WTC11 (cell line): ENCODE data around the gene THRA. TPM values are rescaled to one million over a fixed set of nuclear protein-coding genes. Genes with fewer than 3 reads are reported as not detected.

Source experiments
- ATAC-seq: fragments of 200-7000 bp; cut with Tn5 transposase; 2 replicates; pipeline ENCODE4 v1.10.0; 2021; ENCODE audit warnings: mild to moderate bottlenecking, moderate library complexity
- CTCF ChIA-PET: fragments of 300-600 bp; sonication (Branson Sonifier 250); formaldehyde crosslinking; loops from one replicate; lab custom pipeline; 2021; ENCODE audit warnings: antibody characterized with exemption; lab: Charles Lee
- POLR2A ChIA-PET: fragments of 350-600 bp; sonication (Branson Sonifier 250); formaldehyde crosslinking; loops from one replicate; lab custom pipeline; 2021; ENCODE audit warnings: antibody characterized with exemption; lab: Charles Lee
- DNase-seq: peaks from one replicate; pipeline ENCODE4 v3.0.0; 2021; ENCODE audit warnings: low spot score
- H3K27ac Mint-ChIP-seq: 2 replicates; pipeline ENCODE4 v1.8.0; 2021; ENCODE audit warnings: mixed read lengths
- H3K27me3 Mint-ChIP-seq: 2 replicates; pipeline ENCODE4 v1.8.0; 2021; ENCODE audit warnings: low read depth, mild to moderate bottlenecking, moderate library complexity, mixed read lengths
- H3K36me3 Mint-ChIP-seq: 2 replicates; pipeline ENCODE4 v1.8.0; 2021; ENCODE audit warnings: mixed read lengths
- H3K4me1 Mint-ChIP-seq: 2 replicates; pipeline ENCODE4 v1.8.0; 2022; ENCODE audit warnings: mixed read lengths
- H3K4me3 Mint-ChIP-seq: 2 replicates; pipeline ENCODE4 v1.8.0; 2021; ENCODE audit warnings: mild to moderate bottlenecking, moderate library complexity, mixed read lengths
- H3K9me3 Mint-ChIP-seq: 2 replicates; pipeline ENCODE4 v1.8.0; 2021; ENCODE audit warnings: mixed read lengths
- ATF6 ChIP-seq: sonication (generic); formaldehyde crosslinking; IDR thresholded peaks from 2 replicates; pipeline ENCODE4 v1.8.1; 2023; ENCODE audit warnings: mild to moderate bottlenecking, missing genetic modification reagents
- CBFB ChIP-seq: sonication (generic); formaldehyde crosslinking; IDR thresholded peaks from 2 replicates; pipeline ENCODE4 v1.8.1; 2022; ENCODE audit warnings: mild to moderate bottlenecking, low read depth, missing genetic modification reagents
- CREB1 ChIP-seq: sonication (generic); formaldehyde crosslinking; IDR thresholded peaks from 2 replicates; pipeline ENCODE4 v1.8.0; 2023; ENCODE audit warnings: mild to moderate bottlenecking, missing genetic modification reagents
- E2F5 ChIP-seq: sonication (generic); formaldehyde crosslinking; IDR thresholded peaks from 2 replicates; pipeline ENCODE4 v1.8.1; 2022; ENCODE audit warnings: mild to moderate bottlenecking, moderate library complexity, missing genetic modification reagents
- EMX1 ChIP-seq: fragments of 250-450 bp; sonication (Bioruptor Pico); IDR thresholded peaks from 2 replicates; pipeline ENCODE4 v1.8.0; 2021; ENCODE audit warnings: mild to moderate bottlenecking
- ESRRA ChIP-seq: sonication (generic); formaldehyde crosslinking; IDR thresholded peaks from 2 replicates; pipeline ENCODE4 v1.8.1; 2022; ENCODE audit warnings: mild to moderate bottlenecking, missing genetic modification reagents, borderline replicate concordance
- HMGA2 ChIP-seq: fragments of 250-450 bp; sonication (Bioruptor Pico); IDR thresholded peaks from 2 replicates; pipeline ENCODE4 v1.4.0; 2021; ENCODE audit warnings: mild to moderate bottlenecking, moderate library complexity
- JAZF1 ChIP-seq: fragments of 250-450 bp; sonication (Bioruptor Pico); IDR thresholded peaks from 2 replicates; pipeline ENCODE4 v1.9.0; 2021; ENCODE audit warnings: moderate library complexity, mild to moderate bottlenecking, inconsistent platforms
- KAT7 ChIP-seq: sonication (generic); formaldehyde crosslinking; IDR thresholded peaks from 2 replicates; pipeline ENCODE4 v1.8.1; 2023; ENCODE audit warnings: missing genetic modification reagents, mild to moderate bottlenecking, borderline replicate concordance
- MYBL2 ChIP-seq: sonication (generic); formaldehyde crosslinking; IDR thresholded peaks from 2 replicates; pipeline ENCODE4 v1.8.1; 2023; ENCODE audit warnings: mild to moderate bottlenecking, moderate library complexity, missing genetic modification reagents
- NFE2L1 ChIP-seq: sonication (generic); formaldehyde crosslinking; IDR thresholded peaks from 2 replicates; pipeline ENCODE4 v1.8.1; 2023; ENCODE audit warnings: missing genetic modification reagents
- NR3C1 ChIP-seq: sonication (generic); formaldehyde crosslinking; conservative IDR thresholded peaks from 2 replicates; pipeline ENCODE4 v1.8.1; 2023; ENCODE audit warnings: low read depth, mild to moderate bottlenecking, missing genetic modification reagents
- SMAD3 ChIP-seq: sonication (generic); formaldehyde crosslinking; IDR thresholded peaks from 2 replicates; pipeline ENCODE4 v1.8.0; 2022; ENCODE audit warnings: missing genetic modification reagents, mild to moderate bottlenecking, borderline replicate concordance
- SMAD4 ChIP-seq: sonication (generic); formaldehyde crosslinking; IDR thresholded peaks from 2 replicates; pipeline ENCODE4 v1.8.0; 2022; ENCODE audit warnings: mild to moderate bottlenecking, missing genetic modification reagents
- SOX15 ChIP-seq: fragments of 250-450 bp; sonication (Bioruptor Pico); IDR thresholded peaks from 2 replicates; pipeline ENCODE4 v1.9.0; 2021; ENCODE audit warnings: mild to moderate bottlenecking
- SP1 ChIP-seq: sonication (generic); formaldehyde crosslinking; conservative IDR thresholded peaks from 2 replicates; pipeline ENCODE4 v1.8.1; 2022; ENCODE audit warnings: missing genetic modification reagents
- STAT6 ChIP-seq: sonication (generic); formaldehyde crosslinking; conservative IDR thresholded peaks from 2 replicates; pipeline ENCODE4 v1.8.1; 2023; ENCODE audit warnings: mild to moderate bottlenecking, low read depth, missing genetic modification reagents, moderate library complexity
- ZBTB21 ChIP-seq: sonication (generic); formaldehyde crosslinking; IDR thresholded peaks from 2 replicates; pipeline ENCODE4 v1.8.1; 2023; ENCODE audit warnings: mild to moderate bottlenecking, missing genetic modification reagents, borderline replicate concordance
- ZNF121 ChIP-seq: sonication (generic); formaldehyde crosslinking; IDR thresholded peaks from 2 replicates; pipeline ENCODE4 v1.8.0; 2023; ENCODE audit warnings: missing genetic modification reagents
- ZNF263 ChIP-seq: sonication (generic); formaldehyde crosslinking; IDR thresholded peaks from 2 replicates; pipeline ENCODE4 v1.8.1; 2022; ENCODE audit warnings: low read depth, mild to moderate bottlenecking, moderate library complexity, missing genetic modification reagents
- ZNF317 ChIP-seq: sonication (generic); formaldehyde crosslinking; IDR thresholded peaks from 2 replicates; pipeline ENCODE4 v1.8.1; 2023; ENCODE audit warnings: low read depth, mild to moderate bottlenecking, moderate library complexity, missing genetic modification reagents, borderline replicate concordance
- ZNF416 ChIP-seq: fragments of 250-450 bp; sonication (Bioruptor Pico); IDR thresholded peaks from 2 replicates; pipeline ENCODE4 v1.9.0; 2021; ENCODE audit warnings: mild to moderate bottlenecking, inconsistent platforms
- total RNA-seq: library from RNA; stranded (reverse); gene quantifications from 3 replicates; pipeline ENCODE4 v1.2.3, GENCODE V29; 2021
- TF ChIP-seq, protein P1 (sequence below): sonication (generic); formaldehyde crosslinking; IDR thresholded peaks from 2 replicates; pipeline ENCODE4 v1.8.1; 2023; ENCODE audit warnings: mild to moderate bottlenecking, missing genetic modification reagents, moderate library complexity

Gene THRA
- total RNA-seq, 1 experiment from 2014 or later, result 15.9 TPM

DNA sequence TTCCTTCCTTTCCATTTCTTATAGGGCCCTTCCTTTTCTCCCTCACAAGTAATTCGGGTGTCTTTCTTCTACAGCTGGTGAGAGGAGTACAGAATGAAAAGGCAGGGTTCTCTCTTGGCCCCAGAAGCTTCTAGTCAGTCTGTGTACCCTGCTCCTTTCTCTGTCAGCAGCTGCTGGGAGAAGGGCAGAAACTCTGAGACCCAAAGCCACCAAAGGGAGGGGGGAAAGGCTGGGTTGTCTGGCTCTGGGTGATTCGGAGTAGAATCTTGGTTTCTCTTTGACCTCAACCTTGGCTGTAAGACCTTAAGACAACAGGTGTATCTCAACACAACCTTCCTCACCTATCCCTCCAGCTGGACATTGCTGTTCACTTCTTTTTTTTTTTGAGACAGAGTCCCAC is 40.9 kb downstream of the THRA start (continued):
- TF ChIP-seq STAT6 (no peak), NR3C1 (no peak)
- TF ChIP-seq, all 79 proteins: peak for 0

DNA sequence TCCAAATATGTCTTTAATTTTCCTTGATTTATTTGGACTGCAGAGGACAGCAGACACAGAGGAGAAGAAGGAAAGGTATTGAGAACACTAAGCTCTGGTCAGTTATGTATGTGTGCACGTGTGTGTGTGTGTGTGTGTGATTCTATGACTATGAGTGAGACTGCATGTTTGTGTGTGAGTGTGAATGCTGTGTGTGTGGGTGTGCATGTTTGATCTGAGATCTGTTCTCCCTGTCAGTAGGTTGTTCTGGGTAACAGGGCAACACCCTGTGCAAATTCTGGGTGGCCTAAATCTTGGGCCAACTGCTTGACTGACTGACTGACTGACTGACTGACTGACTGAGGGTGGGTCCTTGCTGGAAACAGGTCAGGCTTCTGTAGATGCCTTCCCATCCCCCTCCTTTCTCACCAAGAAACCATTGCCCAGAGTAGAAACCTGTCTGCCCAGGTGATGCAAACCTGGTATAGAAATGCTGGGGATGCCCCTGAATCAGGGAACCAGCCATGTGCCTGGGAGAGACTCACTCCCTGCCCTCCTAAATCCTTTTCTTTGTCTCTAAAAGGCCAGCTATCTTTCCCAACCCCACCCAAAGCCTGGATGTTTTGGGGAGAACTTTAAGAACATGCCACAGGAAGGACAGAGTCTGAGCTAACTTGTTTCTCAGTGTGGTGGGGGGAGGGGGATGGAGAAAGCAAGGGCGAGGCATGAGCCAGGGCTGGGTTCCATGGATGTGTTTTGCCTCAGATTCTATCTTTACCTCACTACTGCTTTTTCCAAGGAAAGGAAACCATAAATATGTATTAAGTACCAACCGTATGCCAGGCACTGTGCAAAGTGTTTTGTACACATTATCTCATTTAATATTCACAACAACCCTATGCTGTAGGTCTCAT is 42.1 kb downstream of the THRA start:
- ATAC-seq (no peak), DNase-seq (no peak)
- ChIA-PET POLR2A (no interaction called here), CTCF (interaction anchor here (1.0 to 1.2 kb wide), 2 partner anchors 19 to 30 kb away, joined by 3 to 5 read pairs; no protein-coding TSS in a partner anchor)
- Mint-ChIP-seq H3K4me1 (peaks cover 83% of the 10 kb centered on the region), H3K27me3 (peaks cover 77% of the 10 kb centered on the region), H3K36me3 (no peaks in the 10 kb centered on the region), H3K27ac (no peak overlapping the region), H3K4me3 (no peak overlapping the region), H3K9me3 (no peaks in the 10 kb centered on the region)
- TF ChIP-seq CREB1 (CRISPR knock-in tag) (no peak), SOX15 (CRISPR knock-in tag) (no peak), SMAD3 (no peak), ATF6 (CRISPR knock-in tag) (no peak)

DNA sequence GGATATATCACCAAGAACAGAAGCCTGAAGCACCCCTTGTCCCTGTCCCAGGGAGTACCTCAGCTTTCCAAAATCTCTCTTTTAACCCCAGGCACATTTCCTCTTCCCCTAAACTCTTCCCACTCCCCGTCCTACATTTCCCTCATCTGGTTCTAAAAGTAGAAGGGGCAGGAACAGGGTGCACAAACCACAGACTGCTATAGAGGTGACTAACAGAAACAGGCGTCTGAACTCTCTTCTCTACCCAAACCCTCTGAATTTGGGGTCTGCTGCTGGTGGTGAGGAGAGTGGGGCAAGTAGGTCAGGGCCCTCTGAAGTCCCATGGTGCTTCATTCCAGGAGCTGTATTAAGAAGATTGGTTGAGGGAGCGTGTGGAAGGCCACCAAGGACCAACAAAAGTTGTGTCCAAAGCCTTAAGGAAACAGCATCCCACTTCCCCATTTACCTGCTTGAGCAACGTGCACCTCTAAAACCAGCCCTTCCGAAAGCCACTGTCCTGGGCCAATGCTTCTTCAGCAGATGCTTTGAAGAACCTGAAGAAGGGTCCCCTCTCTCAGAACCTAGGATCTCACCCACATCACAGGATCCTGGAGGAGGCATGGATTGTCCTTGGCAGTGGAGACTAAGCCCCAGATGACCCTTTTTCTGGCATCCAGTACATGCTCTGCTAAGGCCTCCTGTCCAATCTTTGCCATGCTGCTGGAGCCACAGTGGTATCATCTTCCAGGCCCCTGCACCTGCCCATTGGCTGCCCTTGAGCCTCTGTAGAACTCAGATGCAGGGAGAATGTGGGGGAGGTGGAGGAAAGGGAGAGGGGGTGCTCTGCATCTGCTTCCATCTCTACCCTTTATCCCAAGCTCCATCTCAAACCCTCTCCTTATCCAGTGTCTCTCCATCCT is 43.3 kb downstream of the THRA start:
- Mint-ChIP-seq H3K9me3 (no peaks in the 10 kb centered on the region), H3K4me1 (peaks cover 83% of the 10 kb centered on the region), H3K27me3 (peaks cover 64% of the 10 kb centered on the region), H3K4me3 (no peak overlapping the region), H3K27ac (no peak overlapping the region), H3K36me3 (no peaks in the 10 kb centered on the region)
- no peak for ATAC-seq
- no peak for TF ChIP-seq ZNF263 (CRISPR knock-in tag)
- TF ChIP-seq ZNF121 (CRISPR knock-in tag), result no peak
- no peak for TF ChIP-seq KAT7
- no peak for TF ChIP-seq ZBTB21
- TF ChIP-seq CBFB, result no peak
- no peak for TF ChIP-seq ZNF416 (CRISPR knock-in tag)
- no peak for TF ChIP-seq SP1 (CRISPR knock-in tag)
- no peak for TF ChIP-seq EMX1 (CRISPR knock-in tag)
- TF ChIP-seq SMAD4 (CRISPR knock-in tag), result no peak
- TF ChIP-seq MYBL2, result no peak
- TF ChIP-seq ZNF317 (CRISPR knock-in tag), result no peak
- TF ChIP-seq ESRRA (CRISPR knock-in tag), result no peak
- no peak for TF ChIP-seq HMGA2 (CRISPR knock-in tag)
- no peak for TF ChIP-seq SMAD3
- no peak for TF ChIP-seq NFE2L1 (CRISPR knock-in tag)
- TF ChIP-seq, protein P1, sequence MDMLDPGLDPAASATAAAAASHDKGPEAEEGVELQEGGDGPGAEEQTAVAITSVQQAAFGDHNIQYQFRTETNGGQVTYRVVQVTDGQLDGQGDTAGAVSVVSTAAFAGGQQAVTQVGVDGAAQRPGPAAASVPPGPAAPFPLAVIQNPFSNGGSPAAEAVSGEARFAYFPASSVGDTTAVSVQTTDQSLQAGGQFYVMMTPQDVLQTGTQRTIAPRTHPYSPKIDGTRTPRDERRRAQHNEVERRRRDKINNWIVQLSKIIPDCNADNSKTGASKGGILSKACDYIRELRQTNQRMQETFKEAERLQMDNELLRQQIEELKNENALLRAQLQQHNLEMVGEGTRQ (CRISPR knock-in tag), result no peak
- TF ChIP-seq JAZF1 (CRISPR knock-in tag), result no peak
- no peak for TF ChIP-seq E2F5
- no peak for TF ChIP-seq NR3C1
- POLR2A ChIA-PET, result no interaction called here
- DNase-seq, result no peak
- CTCF ChIA-PET, result interaction anchor here (0.6 to 1.9 kb wide), 11 partner anchors 7 to 474 kb away, joined by 3 to 13 read pairs (median 5); no protein-coding TSS in a partner anchor
